Bronchial smooth muscle cell (primary cell): Measurements from ENCODE around the gene TCL1B. TPM values are rescaled to one million over a fixed set of nuclear protein-coding genes. Genes with fewer than 3 reads are reported as not detected.

Source experiments
- total RNA-seq: library from RNA; depleted of rRNA; stranded (reverse); fragments of >200 nt; gene quantifications from 2 replicates; pipeline ENCODE4 v1.2.1, GENCODE V29; 2014

TCL1B gene, protein sequence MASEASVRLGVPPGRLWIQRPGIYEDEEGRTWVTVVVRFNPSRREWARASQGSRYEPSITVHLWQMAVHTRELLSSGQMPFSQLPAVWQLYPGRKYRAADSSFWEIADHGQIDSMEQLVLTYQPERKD
- not detected in 2 replicates for total RNA-seq

GRCh38 chr14:95685978-95686922 is at the start of gene TCL1B:
Gene TCL1B, plus strand, starts transcription at chr14:95686426. Its CDS starts 42 bp downstream, at chr14:95686468.

GRCh38 chr14:95713596-95714371 is 27.6 kb downstream of the TCL1B start, which contains the start of gene TCL1A:
Gene TCL1A, minus strand, starts transcription at chr14:95714125. Its CDS starts 59 bp downstream, at chr14:95714066.

Other genes starting within 250 kb of the TCL1B start
- 18.4 and 27.7 TPM in 2 replicates for gene SYNE3, start 169.8 kb upstream of the TCL1B start, total RNA-seq
- gene GLRX5, start 151.4 kb upstream of the TCL1B start, total RNA-seq = 21.7 and 28.8 TPM in 2 replicates
- not detected in 2 replicates for gene TCL1A, start 27.7 kb downstream of the TCL1B start, total RNA-seq
- gene TUNAR, start 190.4 kb downstream of the TCL1B start, total RNA-seq = not detected in 2 replicates